GM12878 (cell line): Measurements from ENCODE around the gene OTOS. TPM values are rescaled to one million over a fixed set of nuclear protein-coding genes. Genes with fewer than 3 reads are reported as not detected.

ENCODE experiments used
- EED ChIP-seq: sonication (generic); IDR thresholded peaks from 2 replicates; pipeline ENCODE4 v1.6.1; 2016; ENCODE audit warnings: antibody characterized with exemption, low read depth
- polyA plus RNA-seq, 11 experiments: library from polyadenylated mRNA; depleted of rRNA in 4 of 11; unstranded in 6 of 11; stranded (reverse) in 5 of 11; fragments of >200 nt; fragmentation: Nextera tagmentation in 4 of 11; fragmentation: Illumina TruSeq in 1 of 11; extraction: Ambion mirVana in 4 of 11; extraction: Trizol in 1 of 11; gene quantifications; 1 replicate in 1 of 11; 2 replicates in 10 of 11; pipeline versions ENCODE4 v1.2.1 to v1.2.3, GENCODE V29; 2011 to 2016; ENCODE audit warnings: inconsistent platforms in 2 of 11, missing spikeins in 2 of 11, low read depth in 1 of 11
- total RNA-seq, 4 experiments: library from RNA; depleted of rRNA in 3 of 4; stranded (reverse); fragments of >200 nt in 3 of 4; fragmentation: Illumina TruSeq in 1 of 4; extraction: Trizol in 1 of 4; gene quantifications; 2 replicates each; pipeline versions ENCODE4 v1.2.1 to v1.2.3, GENCODE V29; 2013 to 2021
- TF ChIP-seq, protein P1 (sequence below): fragments of 450-650 bp; IDR thresholded peaks from 2 replicates; pipeline ENCODE4 v1.6.1; 2017; ENCODE audit warnings: antibody characterized with exemption, mild to moderate bottlenecking, moderate library complexity
- TF ChIP-seq, protein P2 (sequence below): fragments of 450-650 bp; IDR thresholded peaks from 2 replicates; pipeline ENCODE4 v1.6.1; 2017; ENCODE audit warnings: mild to moderate bottlenecking
- TF ChIP-seq, protein P3 (sequence below): fragments of 450-650 bp; formaldehyde crosslinking; IDR thresholded peaks from 2 replicates; pipeline ENCODE4 v1.4.0; 2022; ENCODE audit warnings: mild to moderate bottlenecking, moderate library complexity
- TF ChIP-seq, protein P4 (sequence below): IDR thresholded peaks from 2 replicates; pipeline ENCODE4 v1.6.1; 2012; ENCODE audit warnings: low read depth, low read length, improper control_type of control experiment

Gene OTOS
- total and polyA plus RNA-seq, 10 of the 15 experiments (the other 5 are each of a cell fraction or from before 2014, with no cell fraction given): not detected

DNA sequence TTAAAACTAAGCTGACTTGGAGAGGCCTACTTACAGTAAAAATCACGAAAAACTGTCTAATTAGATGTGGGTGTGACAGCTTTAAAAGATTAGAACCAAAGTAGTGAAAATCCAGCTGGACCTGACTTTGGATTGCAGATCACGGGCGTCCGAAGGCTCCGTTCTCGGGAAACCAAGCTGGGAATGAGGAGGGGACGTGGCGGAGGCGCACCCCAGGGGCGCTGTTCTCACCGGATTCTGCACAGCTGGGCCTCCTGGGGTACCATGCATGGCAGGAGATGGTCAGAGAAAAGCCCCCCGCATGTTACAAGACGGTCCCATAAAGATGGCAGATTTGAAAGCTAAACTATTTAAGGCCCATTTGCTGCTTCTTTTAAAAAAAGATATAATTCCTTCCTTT lies 5.0 kb upstream of the OTOS start (continued):
- TF ChIP-seq, protein P1, sequence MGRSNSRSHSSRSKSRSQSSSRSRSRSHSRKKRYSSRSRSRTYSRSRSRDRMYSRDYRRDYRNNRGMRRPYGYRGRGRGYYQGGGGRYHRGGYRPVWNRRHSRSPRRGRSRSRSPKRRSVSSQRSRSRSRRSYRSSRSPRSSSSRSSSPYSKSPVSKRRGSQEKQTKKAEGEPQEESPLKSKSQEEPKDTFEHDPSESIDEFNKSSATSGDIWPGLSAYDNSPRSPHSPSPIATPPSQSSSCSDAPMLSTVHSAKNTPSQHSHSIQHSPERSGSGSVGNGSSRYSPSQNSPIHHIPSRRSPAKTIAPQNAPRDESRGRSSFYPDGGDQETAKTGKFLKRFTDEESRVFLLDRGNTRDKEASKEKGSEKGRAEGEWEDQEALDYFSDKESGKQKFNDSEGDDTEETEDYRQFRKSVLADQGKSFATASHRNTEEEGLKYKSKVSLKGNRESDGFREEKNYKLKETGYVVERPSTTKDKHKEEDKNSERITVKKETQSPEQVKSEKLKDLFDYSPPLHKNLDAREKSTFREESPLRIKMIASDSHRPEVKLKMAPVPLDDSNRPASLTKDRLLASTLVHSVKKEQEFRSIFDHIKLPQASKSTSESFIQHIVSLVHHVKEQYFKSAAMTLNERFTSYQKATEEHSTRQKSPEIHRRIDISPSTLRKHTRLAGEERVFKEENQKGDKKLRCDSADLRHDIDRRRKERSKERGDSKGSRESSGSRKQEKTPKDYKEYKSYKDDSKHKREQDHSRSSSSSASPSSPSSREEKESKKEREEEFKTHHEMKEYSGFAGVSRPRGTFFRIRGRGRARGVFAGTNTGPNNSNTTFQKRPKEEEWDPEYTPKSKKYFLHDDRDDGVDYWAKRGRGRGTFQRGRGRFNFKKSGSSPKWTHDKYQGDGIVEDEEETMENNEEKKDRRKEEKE: no peak
- TF ChIP-seq EED: no peak
- TF ChIP-seq, protein P2, sequence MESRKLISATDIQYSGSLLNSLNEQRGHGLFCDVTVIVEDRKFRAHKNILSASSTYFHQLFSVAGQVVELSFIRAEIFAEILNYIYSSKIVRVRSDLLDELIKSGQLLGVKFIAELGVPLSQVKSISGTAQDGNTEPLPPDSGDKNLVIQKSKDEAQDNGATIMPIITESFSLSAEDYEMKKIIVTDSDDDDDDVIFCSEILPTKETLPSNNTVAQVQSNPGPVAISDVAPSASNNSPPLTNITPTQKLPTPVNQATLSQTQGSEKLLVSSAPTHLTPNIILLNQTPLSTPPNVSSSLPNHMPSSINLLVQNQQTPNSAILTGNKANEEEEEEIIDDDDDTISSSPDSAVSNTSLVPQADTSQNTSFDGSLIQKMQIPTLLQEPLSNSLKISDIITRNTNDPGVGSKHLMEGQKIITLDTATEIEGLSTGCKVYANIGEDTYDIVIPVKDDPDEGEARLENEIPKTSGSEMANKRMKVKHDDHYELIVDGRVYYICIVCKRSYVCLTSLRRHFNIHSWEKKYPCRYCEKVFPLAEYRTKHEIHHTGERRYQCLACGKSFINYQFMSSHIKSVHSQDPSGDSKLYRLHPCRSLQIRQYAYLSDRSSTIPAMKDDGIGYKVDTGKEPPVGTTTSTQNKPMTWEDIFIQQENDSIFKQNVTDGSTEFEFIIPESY: no peak
- TF ChIP-seq, protein P3, sequence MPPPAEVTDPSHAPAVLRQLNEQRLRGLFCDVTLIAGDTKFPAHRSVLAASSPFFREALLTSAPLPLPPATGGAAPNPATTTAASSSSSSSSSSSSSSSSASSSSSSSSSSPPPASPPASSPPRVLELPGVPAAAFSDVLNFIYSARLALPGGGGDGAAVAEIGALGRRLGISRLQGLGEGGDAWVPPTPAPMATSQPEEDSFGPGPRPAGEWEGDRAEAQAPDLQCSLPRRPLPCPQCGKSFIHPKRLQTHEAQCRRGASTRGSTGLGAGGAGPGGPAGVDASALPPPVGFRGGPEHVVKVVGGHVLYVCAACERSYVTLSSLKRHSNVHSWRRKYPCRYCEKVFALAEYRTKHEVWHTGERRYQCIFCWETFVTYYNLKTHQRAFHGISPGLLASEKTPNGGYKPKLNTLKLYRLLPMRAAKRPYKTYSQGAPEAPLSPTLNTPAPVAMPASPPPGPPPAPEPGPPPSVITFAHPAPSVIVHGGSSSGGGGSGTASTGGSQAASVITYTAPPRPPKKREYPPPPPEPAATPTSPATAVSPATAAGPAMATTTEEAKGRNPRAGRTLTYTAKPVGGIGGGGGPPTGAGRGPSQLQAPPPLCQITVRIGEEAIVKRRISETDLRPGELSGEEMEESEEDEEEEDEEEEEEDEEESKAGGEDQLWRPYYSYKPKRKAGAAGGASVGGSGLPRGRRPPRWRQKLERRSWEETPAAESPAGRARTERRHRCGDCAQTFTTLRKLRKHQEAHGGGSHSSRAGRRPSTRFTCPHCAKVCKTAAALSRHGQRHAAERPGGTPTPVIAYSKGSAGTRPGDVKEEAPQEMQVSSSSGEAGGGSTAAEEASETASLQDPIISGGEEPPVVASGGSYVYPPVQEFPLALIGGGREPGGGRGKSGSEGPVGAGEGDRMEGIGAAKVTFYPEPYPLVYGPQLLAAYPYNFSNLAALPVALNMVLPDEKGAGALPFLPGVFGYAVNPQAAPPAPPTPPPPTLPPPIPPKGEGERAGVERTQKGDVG (CRISPR knock-in tag): no peak
- TF ChIP-seq, protein P4, sequence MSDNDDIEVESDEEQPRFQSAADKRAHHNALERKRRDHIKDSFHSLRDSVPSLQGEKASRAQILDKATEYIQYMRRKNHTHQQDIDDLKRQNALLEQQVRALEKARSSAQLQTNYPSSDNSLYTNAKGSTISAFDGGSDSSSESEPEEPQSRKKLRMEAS: no peak
